Neuronal stem cell (in vitro differentiated cells): ENCODE measurements around the gene RLN3.
A peak's percentile ranks its signal among the peaks of the same experiment; 100 is the strongest.
"Not testable (repeated sequence)": the region's sequence is repeated elsewhere in the genome, so short reads cannot be mapped to it uniquely, and the experiment has no call there.

Experiments
- DNase-seq: peaks from one replicate; pipeline ENCODE4 v3.0.0-alpha.2; 2013; ENCODE audit warnings: low spot score
- H2AFZ ChIP-seq: one replicate; pipeline ENCODE4 v1.6.1; 2013; ENCODE audit warnings: mild to moderate bottlenecking, low read length, inconsistent platforms
- H2AK5ac ChIP-seq: 2 replicates; pipeline ENCODE4 v1.6.1; 2013; ENCODE audit warnings: low read depth, mild to moderate bottlenecking, inconsistent platforms, low read length, moderate library complexity, mixed read lengths
- H2BK120ac ChIP-seq: 2 replicates; pipeline ENCODE4 v1.6.1; 2013; ENCODE audit warnings: low read depth, mild to moderate bottlenecking, inconsistent platforms, low read length, moderate library complexity, mixed read lengths
- H2BK12ac ChIP-seq: one replicate; pipeline ENCODE4 v1.6.1; 2013; ENCODE audit warnings: low read length, inconsistent platforms
- H2BK15ac ChIP-seq: 2 replicates; pipeline ENCODE4 v1.6.1; 2013; ENCODE audit warnings: mild to moderate bottlenecking, low read length, inconsistent platforms, mixed read lengths
- H2BK5ac ChIP-seq: one replicate; pipeline ENCODE4 v1.6.1; 2013; ENCODE audit warnings: inconsistent platforms, mild to moderate bottlenecking, low read length, moderate library complexity
- H3K14ac ChIP-seq: one replicate; pipeline ENCODE4 v1.6.1; 2013; ENCODE audit warnings: low read length, inconsistent platforms
- H3K18ac ChIP-seq: 2 replicates; pipeline ENCODE4 v1.6.1; 2013; ENCODE audit warnings: low read length, inconsistent platforms
- H3K23ac ChIP-seq: 2 replicates; pipeline ENCODE4 v1.6.1; 2013; ENCODE audit warnings: low read depth, mild to moderate bottlenecking, mixed read lengths, low read length, inconsistent platforms; ENCODE audit not compliant: poor library complexity
- H3K27ac ChIP-seq: replicated peaks from 3 replicates; pipeline ENCODE4 v1.5.1; 2013; ENCODE audit warnings: low read length, inconsistent platforms
- H3K27me3 ChIP-seq, 3 experiments: 2 replicates each; pipeline ENCODE4 v1.6.1; 2013; ENCODE audit warnings: low read length in 3 of 3, mild to moderate bottlenecking in 2 of 3, inconsistent platforms in 1 of 3, low read depth in 1 of 3, mixed read lengths in 1 of 3, moderate library complexity in 1 of 3; ENCODE audit not compliant: control insufficient read depth in 3 of 3, insufficient read depth in 3 of 3
- H3K36me3 ChIP-seq, 2 donors: replicated peaks in 1 of 2; 2 replicates each; pipeline ENCODE4 v1.6.1; 2013; ENCODE audit warnings: low read length in 2 of 2; ENCODE audit not compliant: control insufficient read depth in 2 of 2, insufficient read depth in 2 of 2
- H3K4ac ChIP-seq: 2 replicates; pipeline ENCODE4 v1.6.1; 2013; ENCODE audit warnings: inconsistent platforms, mild to moderate bottlenecking, low read length, moderate library complexity
- H3K4me1 ChIP-seq, 2 donors: 1 replicate in 1 of 2; 2 replicates in 1 of 2; pipeline ENCODE4 v1.6.1; 2013; ENCODE audit warnings: low read length in 2 of 2, low read depth in 1 of 2; ENCODE audit not compliant: control insufficient read depth in 2 of 2, insufficient read depth in 1 of 2
- H3K4me2 ChIP-seq: one replicate; pipeline ENCODE4 v1.6.1; 2013; ENCODE audit warnings: mild to moderate bottlenecking, low read length, inconsistent platforms; ENCODE audit not compliant: insufficient read depth, poor library complexity, severe bottlenecking
- H3K4me3 ChIP-seq, 2 donors: 2 replicates each; pipeline ENCODE4 v1.5.1; 2013; ENCODE audit warnings: low read length in 2 of 2, mild to moderate bottlenecking in 2 of 2, inconsistent platforms in 1 of 2, moderate library complexity in 1 of 2
- H3K79me1 ChIP-seq: one replicate; pipeline ENCODE4 v1.6.1; 2013; ENCODE audit warnings: low read depth, mild to moderate bottlenecking, inconsistent platforms, low read length, moderate library complexity
- H3K9ac ChIP-seq: one replicate; pipeline ENCODE4 v1.6.1; 2013; ENCODE audit warnings: mild to moderate bottlenecking, low read depth, low read length, inconsistent platforms; ENCODE audit not compliant: poor library complexity
- H3K9me3 ChIP-seq, 2 donors: replicated peaks in 1 of 2; 2 replicates each; pipeline versions ENCODE3 to v1.6.1; 2013; ENCODE audit warnings: low read length in 2 of 2, mild to moderate bottlenecking in 2 of 2, inconsistent platforms in 1 of 2, low read depth in 1 of 2, mixed read lengths in 1 of 2, moderate library complexity in 1 of 2; ENCODE audit not compliant: control insufficient read depth in 2 of 2, insufficient read depth in 1 of 2
- H4K8ac ChIP-seq: one replicate; pipeline ENCODE4 v1.6.1; 2013; ENCODE audit warnings: low read depth, mild to moderate bottlenecking, inconsistent platforms, low read length, moderate library complexity
- H4K91ac ChIP-seq: one replicate; pipeline ENCODE4 v1.6.1; 2013; ENCODE audit warnings: low read length, low read depth, mild to moderate bottlenecking, inconsistent platforms; ENCODE audit not compliant: poor library complexity
- WGBS, 2 donors: extraction: QIAGEN DNeasy Blood & Tissue Kit; methylation state at CpG; one replicate each; pipeline ENCODE4 v1.1.7; 2013; ENCODE audit warnings: missing lambda C conversion rate in 2 of 2, mixed read lengths in 1 of 2; ENCODE audit not compliant: insufficient read length in 2 of 2, insufficient replicate concordance in 1 of 2; ENCODE audit errors: extremely low coverage in 2 of 2; 5-methylcytosine and 5-hydroxymethylcytosine counted together

The RLN3 gene

GRCh38 chr19:14042659-14043608 is 15.0 kb downstream of the RLN3 start:
- not testable (repeated sequence) for H3K4ac ChIP-seq, H2BK120ac ChIP-seq, H3K14ac ChIP-seq, H2BK5ac ChIP-seq, H3K4me2 ChIP-seq, H3K9me3 ChIP-seq, H3K23ac ChIP-seq, H3K36me3 ChIP-seq, H2BK12ac ChIP-seq, H3K27me3 ChIP-seq, H3K4me1 ChIP-seq, H3K9ac ChIP-seq, H3K79me1 ChIP-seq, H3K4me3 ChIP-seq, H2BK15ac ChIP-seq, H3K27ac ChIP-seq, H4K91ac ChIP-seq, H2AK5ac ChIP-seq, H4K8ac ChIP-seq
- peak overlapping the region; percentile 53 for H2AFZ ChIP-seq
- peak overlapping the region; percentile 1 for H3K18ac ChIP-seq
- WGBS, 2 donors: no CpG with 5 or more reads among the region's 19 CpGs
- DNase-seq: peak; percentile 64

GRCh38 chr19:14047866-14048265 is 19.9 kb downstream of the RLN3 start:
- not testable (repeated sequence) for H3K27ac ChIP-seq, H3K14ac ChIP-seq, DNase-seq, H2AFZ ChIP-seq, H2BK5ac ChIP-seq, H2BK120ac ChIP-seq, H3K23ac ChIP-seq, H3K18ac ChIP-seq, H3K4me3 ChIP-seq, H4K8ac ChIP-seq, H3K4me2 ChIP-seq, H2BK15ac ChIP-seq, H3K9me3 ChIP-seq, H3K4me1 ChIP-seq, H2AK5ac ChIP-seq, H3K4ac ChIP-seq, H3K79me1 ChIP-seq, H4K91ac ChIP-seq, H3K36me3 ChIP-seq, H2BK12ac ChIP-seq, H3K27me3 ChIP-seq, H3K9ac ChIP-seq
- no CpG with 5 or more reads among the region's 10 CpGs for WGBS, 2 donors

GRCh38 chr19:14048443-14049153 is 20.6 kb downstream of the RLN3 start:
- Histone ChIP-seq H3K27me3 (no peaks in the 10 kb centered on the region), H3K9ac (no peak overlapping the region), H4K8ac (no peak overlapping the region), H3K27ac (no peak overlapping the region), H2AK5ac (no peak overlapping the region), H2AFZ (no peak overlapping the region), H3K9me3 (peaks cover 3 to 4% of the 10 kb centered on the region in 2 donors), H3K18ac (no peak overlapping the region), H3K4me3 (no peak overlapping the region), H3K4ac (no peak overlapping the region), H3K23ac (no peak overlapping the region), H2BK12ac (no peak overlapping the region), H3K79me1 (no peaks in the 10 kb centered on the region), H2BK120ac (no peak overlapping the region), H2BK15ac (no peak overlapping the region), H3K4me2 (no peak overlapping the region), H3K14ac (no peak overlapping the region), H3K36me3 (peaks cover 2 to 3% of the 10 kb centered on the region in 2 donors), H3K4me1 (no peaks in the 10 kb centered on the region), H4K91ac (no peak overlapping the region), H2BK5ac (no peak overlapping the region)
- peak; percentile 30 for DNase-seq
- no CpG with 5 or more reads among the region's 8 CpGs for WGBS, 2 donors

- Histone ChIP-seq H2AFZ (no peak overlapping the region), H3K27me3 (no peaks in the 10 kb centered on the region), H3K4ac (no peak overlapping the region), H4K91ac (no peak overlapping the region), H3K4me3 (no peak overlapping the region), H2BK120ac (no peak overlapping the region), H4K8ac (no peak overlapping the region), H3K36me3 (peaks cover 2 to 3% of the 10 kb centered on the region in 2 donors), H2AK5ac (no peak overlapping the region), H3K4me2 (no peak overlapping the region), H3K9ac (no peak overlapping the region), H3K9me3 (peaks cover 3 to 4% of the 10 kb centered on the region in 2 donors), H2BK12ac (no peak overlapping the region), H3K18ac (no peak overlapping the region), H2BK15ac (no peak overlapping the region), H3K14ac (no peak overlapping the region), H3K79me1 (no peaks in the 10 kb centered on the region), H3K23ac (no peak overlapping the region), H3K27ac (no peak overlapping the region), H2BK5ac (no peak overlapping the region), H3K4me1 (no peaks in the 10 kb centered on the region)
- no CpG with 5 or more reads among the region's 4 CpGs for WGBS, 2 donors
- no peak for DNase-seq
These were observed 22.6 kb downstream of the RLN3 start for GRCh38 chr19:14050512-14050911.
